SK-N-SH treated with all-trans-retinoic acid at 6 μM for 48 hours (cell line): ENCODE measurements around the gene ZNF391.

ENCODE experiments used
- CSDC2 ChIP-seq: fragments of 250-450 bp; sonication (Bioruptor Pico); IDR thresholded peaks from 2 replicates; pipeline ENCODE4 v1.5.0; 2020; ENCODE audit warnings: mild to moderate bottlenecking, moderate library complexity
- GLIS3 ChIP-seq: fragments of 250-450 bp; sonication (Bioruptor Pico); IDR thresholded peaks from 2 replicates; pipeline ENCODE4 v1.5.0; 2020; ENCODE audit warnings: mild to moderate bottlenecking, moderate library complexity
- PPARA ChIP-seq: fragments of 250-450 bp; sonication (Bioruptor Pico); IDR thresholded peaks from 2 replicates; pipeline ENCODE4 v1.5.0; 2020; ENCODE audit warnings: mild to moderate bottlenecking, borderline replicate concordance
- RARB ChIP-seq: fragments of 250-450 bp; sonication (Bioruptor Pico); IDR thresholded peaks from 2 replicates; pipeline ENCODE4 v1.8.0; 2021; ENCODE audit warnings: mild to moderate bottlenecking, moderate library complexity
- TCF4 ChIP-seq: fragments of 250-450 bp; sonication (Bioruptor Pico); IDR thresholded peaks from 2 replicates; pipeline ENCODE4 v1.8.0; 2021; ENCODE audit warnings: mild to moderate bottlenecking, moderate library complexity, borderline replicate concordance
- TOX ChIP-seq: fragments of 250-450 bp; sonication (Bioruptor Pico); IDR thresholded peaks from 2 replicates; pipeline ENCODE4 v1.8.0; 2021; ENCODE audit warnings: mild to moderate bottlenecking, moderate library complexity, borderline replicate concordance
- ZFP30 ChIP-seq: fragments of 450-650 bp; formaldehyde crosslinking; IDR thresholded peaks from 2 replicates; pipeline ENCODE4 v1.5.0; 2022; ENCODE audit warnings: mild to moderate bottlenecking, moderate library complexity
- ZNF70 ChIP-seq: fragments of 450-650 bp; formaldehyde crosslinking; IDR thresholded peaks from 2 replicates; pipeline ENCODE4 v1.5.0; 2020; ENCODE audit warnings: mild to moderate bottlenecking, moderate library complexity
- ZNF8 ChIP-seq: fragments of 450-650 bp; formaldehyde crosslinking; IDR thresholded peaks from 2 replicates; pipeline ENCODE4 v1.5.0; 2020; ENCODE audit warnings: mild to moderate bottlenecking, moderate library complexity
- TF ChIP-seq, protein P1 (sequence below): fragments of 250-450 bp; sonication (Bioruptor Pico); IDR thresholded peaks from 2 replicates; pipeline ENCODE4 v1.8.0; 2020; ENCODE audit warnings: mild to moderate bottlenecking, moderate library complexity, borderline replicate concordance

DNA sequence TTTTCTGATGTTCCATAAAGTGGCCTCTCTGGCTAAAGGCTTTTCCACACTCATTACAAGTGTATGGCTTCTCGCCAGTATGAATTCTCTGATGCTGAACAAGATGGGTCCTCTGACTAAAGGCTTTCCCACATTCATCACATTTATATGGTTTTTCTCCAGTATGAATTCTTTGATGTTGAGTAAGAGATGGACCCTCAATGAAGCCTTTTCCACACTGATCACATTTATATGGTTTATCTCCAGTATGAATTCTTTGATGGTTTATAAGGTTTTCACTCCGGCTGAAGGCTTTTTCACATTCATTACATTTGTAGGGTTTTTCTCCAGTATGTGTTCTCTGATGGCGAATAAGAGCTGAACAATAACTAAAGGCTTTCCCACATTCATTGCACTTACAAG is 63.9 kb downstream of the ZNF391 start:
- TF ChIP-seq PPARA (CRISPR knock-in tag) (no peak), GLIS3 (CRISPR knock-in tag) (no peak), CSDC2 (CRISPR knock-in tag) (no peak), ZNF8 (CRISPR knock-in tag) (no peak), TCF4 (CRISPR knock-in tag) (no peak), ZNF70 (CRISPR knock-in tag) (no peak), RARB (CRISPR knock-in tag) (no peak), ZFP30 (no peak), TOX (CRISPR knock-in tag) (no peak)
- TF ChIP-seq, protein P1, sequence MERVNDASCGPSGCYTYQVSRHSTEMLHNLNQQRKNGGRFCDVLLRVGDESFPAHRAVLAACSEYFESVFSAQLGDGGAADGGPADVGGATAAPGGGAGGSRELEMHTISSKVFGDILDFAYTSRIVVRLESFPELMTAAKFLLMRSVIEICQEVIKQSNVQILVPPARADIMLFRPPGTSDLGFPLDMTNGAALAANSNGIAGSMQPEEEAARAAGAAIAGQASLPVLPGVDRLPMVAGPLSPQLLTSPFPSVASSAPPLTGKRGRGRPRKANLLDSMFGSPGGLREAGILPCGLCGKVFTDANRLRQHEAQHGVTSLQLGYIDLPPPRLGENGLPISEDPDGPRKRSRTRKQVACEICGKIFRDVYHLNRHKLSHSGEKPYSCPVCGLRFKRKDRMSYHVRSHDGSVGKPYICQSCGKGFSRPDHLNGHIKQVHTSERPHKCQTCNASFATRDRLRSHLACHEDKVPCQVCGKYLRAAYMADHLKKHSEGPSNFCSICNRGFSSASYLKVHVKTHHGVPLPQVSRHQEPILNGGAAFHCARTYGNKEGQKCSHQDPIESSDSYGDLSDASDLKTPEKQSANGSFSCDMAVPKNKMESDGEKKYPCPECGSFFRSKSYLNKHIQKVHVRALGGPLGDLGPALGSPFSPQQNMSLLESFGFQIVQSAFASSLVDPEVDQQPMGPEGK (CRISPR knock-in tag): no peak
